Spleen (tissue), 7 donors: ENCODE measurements around the gene SFPQ.

ENCODE experiments used
- POLR2AphosphoS5 ChIP-seq, 3 donors: sonication (generic); formaldehyde crosslinking; IDR thresholded peaks; one replicate each; pipeline ENCODE4 v1.5.1; 2017; ENCODE audit warnings: antibody characterized with exemption in 3 of 3
- TF ChIP-seq, protein P1 (sequence below), 11 experiments: fragments of 200-600 bp in 7 of 11; fragments of 450-650 bp in 4 of 11; sonication (generic) in 4 of 11; IDR thresholded peaks in 8 of 11; conservative IDR thresholded peaks in 3 of 11; 1 replicate in 7 of 11; 2 replicates in 4 of 11; pipeline versions ENCODE4 v1.4.0 to v1.8.0; 2016 to 2021; ENCODE audit warnings: antibody characterized with exemption in 11 of 11, inconsistent platforms in 4 of 11, mild to moderate bottlenecking in 1 of 11
- donor health status: DM: no; HTN: no; CAD: no; lungs with moderate emphysema.
- donor health status: DM: no; HTN: no; CAD: no.
- donor health status: DM: no; HTN: no; CAD: no.

- TF ChIP-seq POLR2AphosphoS5 (IDR thresholded peaks at IDR 0.05): peak in 1 of 3 donors; percentile 13
- TF ChIP-seq, protein P1, sequence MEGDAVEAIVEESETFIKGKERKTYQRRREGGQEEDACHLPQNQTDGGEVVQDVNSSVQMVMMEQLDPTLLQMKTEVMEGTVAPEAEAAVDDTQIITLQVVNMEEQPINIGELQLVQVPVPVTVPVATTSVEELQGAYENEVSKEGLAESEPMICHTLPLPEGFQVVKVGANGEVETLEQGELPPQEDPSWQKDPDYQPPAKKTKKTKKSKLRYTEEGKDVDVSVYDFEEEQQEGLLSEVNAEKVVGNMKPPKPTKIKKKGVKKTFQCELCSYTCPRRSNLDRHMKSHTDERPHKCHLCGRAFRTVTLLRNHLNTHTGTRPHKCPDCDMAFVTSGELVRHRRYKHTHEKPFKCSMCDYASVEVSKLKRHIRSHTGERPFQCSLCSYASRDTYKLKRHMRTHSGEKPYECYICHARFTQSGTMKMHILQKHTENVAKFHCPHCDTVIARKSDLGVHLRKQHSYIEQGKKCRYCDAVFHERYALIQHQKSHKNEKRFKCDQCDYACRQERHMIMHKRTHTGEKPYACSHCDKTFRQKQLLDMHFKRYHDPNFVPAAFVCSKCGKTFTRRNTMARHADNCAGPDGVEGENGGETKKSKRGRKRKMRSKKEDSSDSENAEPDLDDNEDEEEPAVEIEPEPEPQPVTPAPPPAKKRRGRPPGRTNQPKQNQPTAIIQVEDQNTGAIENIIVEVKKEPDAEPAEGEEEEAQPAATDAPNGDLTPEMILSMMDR (IDR thresholded peaks at IDR 0.05 in 8 of 11, conservative IDR thresholded peaks at IDR 0.05 in 3 of 11): no peak
Measured at GRCh38 chr1:35178874-35179380, 14.0 kb downstream of the SFPQ start.
